Stomach (tissue), 4 donors: Measurements from ENCODE around the gene SRL.

Source experiments
- EP300 ChIP-seq: sonication (generic); formaldehyde crosslinking; IDR thresholded peaks from one replicate; pipeline ENCODE4 v1.6.1; 2017; ENCODE audit warnings: antibody characterized with exemption
- POLR2A ChIP-seq, 4 donors: fragments of 450-650 bp; IDR thresholded peaks; one replicate each; pipeline ENCODE4 v1.6.1; 2016; ENCODE audit warnings: antibody characterized with exemption in 4 of 4, control low read depth in 2 of 4, mild to moderate bottlenecking in 1 of 4, moderate library complexity in 1 of 4
- POLR2AphosphoS5 ChIP-seq, 3 donors: sonication (generic); formaldehyde crosslinking; IDR thresholded peaks; one replicate each; pipeline ENCODE4 v1.6.1; 2016; ENCODE audit warnings: antibody characterized with exemption in 3 of 3
- TF ChIP-seq, protein P1 (sequence below), 7 experiments: fragments of 450-650 bp in 4 of 7; fragments of 200-600 bp in 3 of 7; sonication (generic) in 3 of 7; IDR thresholded peaks; one replicate each; pipeline ENCODE4 v1.5.1; 2016 to 2019; ENCODE audit warnings: antibody characterized with exemption in 7 of 7, control low read depth in 2 of 7, mild to moderate bottlenecking in 1 of 7

DNA sequence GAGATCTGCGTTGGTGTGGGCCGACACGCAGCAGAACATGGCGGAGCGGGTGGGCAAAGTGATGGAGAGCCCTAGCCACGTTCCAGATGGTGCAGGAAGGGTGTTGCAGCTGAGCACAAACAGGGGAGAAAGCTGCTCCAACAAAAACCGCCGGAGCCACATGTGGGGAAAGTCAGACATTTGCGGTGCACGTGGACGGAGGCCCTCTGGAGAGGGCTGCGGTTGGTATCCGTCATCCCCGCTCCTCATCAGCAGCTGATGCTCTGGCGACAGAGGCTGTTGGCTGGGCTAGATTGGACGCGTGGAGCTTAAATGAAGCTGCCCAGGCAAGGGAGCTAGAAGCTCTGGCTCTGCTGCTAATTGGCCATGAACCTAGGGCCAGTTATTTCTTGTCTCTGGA is 82.2 kb downstream of the SRL start:
- TF ChIP-seq EP300 = no peak
- TF ChIP-seq, protein P1, sequence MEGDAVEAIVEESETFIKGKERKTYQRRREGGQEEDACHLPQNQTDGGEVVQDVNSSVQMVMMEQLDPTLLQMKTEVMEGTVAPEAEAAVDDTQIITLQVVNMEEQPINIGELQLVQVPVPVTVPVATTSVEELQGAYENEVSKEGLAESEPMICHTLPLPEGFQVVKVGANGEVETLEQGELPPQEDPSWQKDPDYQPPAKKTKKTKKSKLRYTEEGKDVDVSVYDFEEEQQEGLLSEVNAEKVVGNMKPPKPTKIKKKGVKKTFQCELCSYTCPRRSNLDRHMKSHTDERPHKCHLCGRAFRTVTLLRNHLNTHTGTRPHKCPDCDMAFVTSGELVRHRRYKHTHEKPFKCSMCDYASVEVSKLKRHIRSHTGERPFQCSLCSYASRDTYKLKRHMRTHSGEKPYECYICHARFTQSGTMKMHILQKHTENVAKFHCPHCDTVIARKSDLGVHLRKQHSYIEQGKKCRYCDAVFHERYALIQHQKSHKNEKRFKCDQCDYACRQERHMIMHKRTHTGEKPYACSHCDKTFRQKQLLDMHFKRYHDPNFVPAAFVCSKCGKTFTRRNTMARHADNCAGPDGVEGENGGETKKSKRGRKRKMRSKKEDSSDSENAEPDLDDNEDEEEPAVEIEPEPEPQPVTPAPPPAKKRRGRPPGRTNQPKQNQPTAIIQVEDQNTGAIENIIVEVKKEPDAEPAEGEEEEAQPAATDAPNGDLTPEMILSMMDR (IDR thresholded peaks at IDR 0.05) = no peak
- no peak for TF ChIP-seq POLR2AphosphoS5 (IDR thresholded peaks at IDR 0.05)
- TF ChIP-seq POLR2A (IDR thresholded peaks at IDR 0.05) = no peak
